Ectodermal cell (in vitro differentiated cells): ENCODE results near the gene PEAR1.

Experiments
- H3K27ac ChIP-seq: 2 replicates; pipeline ENCODE4 v1.7.0; 2013; ENCODE audit warnings: mild to moderate bottlenecking, low read depth, low read length; ENCODE audit not compliant: insufficient read depth, poor library complexity, severe bottlenecking
- H3K27me3 ChIP-seq: 2 replicates; pipeline ENCODE4 v1.7.0; 2013; ENCODE audit warnings: mild to moderate bottlenecking, low read length; ENCODE audit not compliant: insufficient read depth, control insufficient read depth, poor library complexity, severe bottlenecking
- H3K36me3 ChIP-seq: one replicate; pipeline ENCODE4 v1.7.0; 2013; ENCODE audit warnings: low read length; ENCODE audit not compliant: control insufficient read depth, insufficient read depth
- H3K4me1 ChIP-seq: one replicate; pipeline ENCODE4 v1.7.0; 2013; ENCODE audit warnings: low read length; ENCODE audit not compliant: control insufficient read depth, insufficient read depth
- H3K4me3 ChIP-seq: 2 replicates; pipeline ENCODE4 v1.7.0; 2013; ENCODE audit warnings: low read depth, low read length, control low read depth; ENCODE audit not compliant: insufficient read depth
- H3K9me3 ChIP-seq: 2 replicates; pipeline ENCODE4 v1.7.0; 2013; ENCODE audit warnings: mild to moderate bottlenecking, low read length, moderate library complexity; ENCODE audit not compliant: control insufficient read depth
- WGBS, 2 experiments: methylation state at CpG; one replicate each; pipeline ENCODE4 v1.1.7; 2013; ENCODE audit warnings: missing lambda C conversion rate in 2 of 2; 5-methylcytosine and 5-hydroxymethylcytosine counted together

The PEAR1 gene

DNA sequence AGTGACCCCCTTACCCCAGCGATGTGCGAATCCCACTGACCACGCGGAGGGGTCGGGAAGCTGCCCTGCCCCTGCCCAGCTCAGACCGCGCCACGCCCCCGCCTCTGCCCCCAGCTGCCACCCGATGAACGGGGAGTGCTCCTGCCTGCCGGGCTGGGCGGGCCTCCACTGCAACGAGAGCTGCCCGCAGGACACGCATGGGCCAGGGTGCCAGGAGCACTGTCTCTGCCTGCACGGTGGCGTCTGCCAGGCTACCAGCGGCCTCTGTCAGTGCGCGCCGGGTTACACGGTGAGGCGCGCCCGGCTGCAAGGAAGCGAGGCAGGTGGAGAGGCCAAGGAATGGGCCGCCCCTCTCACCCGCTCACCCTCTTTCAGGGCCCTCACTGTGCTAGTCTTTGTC is 15.0 kb downstream of the PEAR1 start:
- no peaks in the 10 kb centered on the region for H3K36me3 ChIP-seq
- H3K4me1 ChIP-seq = no peaks in the 10 kb centered on the region
- H3K27me3 ChIP-seq = peaks cover 3% of the 10 kb centered on the region
- 91 to 94% methylated on average over 29 of the region's 29 CpGs for WGBS, 2 experiments
- H3K4me3 ChIP-seq = no peak overlapping the region
- no peak overlapping the region for H3K27ac ChIP-seq
- no peaks in the 10 kb centered on the region for H3K9me3 ChIP-seq

DNA sequence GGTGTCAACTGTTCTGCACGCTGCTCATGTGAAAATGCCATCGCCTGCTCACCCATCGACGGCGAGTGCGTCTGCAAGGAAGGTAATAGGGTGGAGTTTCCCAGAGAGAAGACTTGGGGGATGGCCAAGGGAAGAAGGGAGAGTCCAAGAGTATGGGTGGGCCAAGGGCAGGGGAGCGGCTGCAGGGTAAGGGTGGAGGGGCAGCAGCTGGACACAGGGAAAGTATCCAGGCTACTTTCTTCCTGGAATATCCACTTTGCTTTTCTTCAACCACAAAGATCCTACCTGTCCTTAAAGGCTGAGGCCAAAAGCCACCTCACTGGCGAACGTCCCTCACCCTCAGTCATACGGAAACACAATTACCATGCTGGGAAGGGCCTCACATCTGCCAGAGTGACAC is 15.4 kb downstream of the PEAR1 start:
- Histone ChIP-seq H3K4me3 (no peak overlapping the region), H3K27ac (no peak overlapping the region), H3K36me3 (no peaks in the 10 kb centered on the region), H3K4me1 (no peaks in the 10 kb centered on the region), H3K27me3 (peaks cover 3% of the 10 kb centered on the region), H3K9me3 (no peaks in the 10 kb centered on the region)
- 88 to 91% methylated on average over 10 of the region's 10 CpGs for WGBS, 2 experiments

DNA sequence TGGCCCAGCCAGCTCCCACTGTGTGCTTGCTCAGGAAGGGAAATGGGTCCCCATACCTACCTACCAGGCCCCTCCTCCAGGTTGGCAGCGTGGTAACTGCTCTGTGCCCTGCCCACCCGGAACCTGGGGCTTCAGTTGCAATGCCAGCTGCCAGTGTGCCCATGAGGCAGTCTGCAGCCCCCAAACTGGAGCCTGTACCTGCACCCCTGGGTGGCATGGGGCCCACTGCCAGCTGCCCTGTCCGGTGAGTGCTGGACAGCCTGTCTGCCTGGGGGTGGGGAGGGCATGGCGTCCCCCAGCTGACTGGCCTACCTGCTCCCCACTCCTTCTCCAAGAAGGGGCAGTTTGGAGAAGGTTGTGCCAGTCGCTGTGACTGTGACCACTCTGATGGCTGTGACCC is 16.2 kb downstream of the PEAR1 start:
- WGBS, 2 experiments = 70 to 72% methylated on average over 5 of the region's 5 CpGs
- H3K36me3 ChIP-seq = no peaks in the 10 kb centered on the region

DNA sequence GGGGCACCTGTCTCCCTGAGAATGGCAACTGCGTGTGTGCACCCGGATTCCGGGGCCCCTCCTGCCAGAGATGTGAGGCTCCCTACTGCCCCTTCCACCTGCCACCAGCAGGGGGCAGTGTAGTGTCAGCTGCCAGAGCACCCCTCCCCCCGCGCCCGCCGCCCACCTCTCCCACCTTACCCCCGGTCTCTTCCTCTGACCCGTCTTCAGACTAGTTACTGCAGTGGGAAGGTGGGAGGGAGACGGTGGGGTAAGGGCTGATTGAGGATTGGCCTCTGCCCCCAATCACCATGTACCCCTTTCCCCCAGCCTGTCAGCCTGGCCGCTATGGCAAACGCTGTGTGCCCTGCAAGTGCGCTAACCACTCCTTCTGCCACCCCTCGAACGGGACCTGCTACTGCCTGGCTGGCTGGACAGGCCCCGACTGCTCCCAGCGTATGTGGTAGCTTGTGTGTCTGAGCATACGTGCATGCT is 16.8 kb downstream of the PEAR1 start:
- H3K27ac ChIP-seq = no peak overlapping the region

More for the DNA sequence above, 16.2 kb downstream of the PEAR1 start:
- Histone ChIP-seq H3K9me3 (no peaks in the 10 kb centered on the region), H3K4me3 (no peak overlapping the region), H3K27me3 (peaks cover 3% of the 10 kb centered on the region), H3K27ac (no peak overlapping the region), H3K4me1 (no peaks in the 10 kb centered on the region)

DNA sequence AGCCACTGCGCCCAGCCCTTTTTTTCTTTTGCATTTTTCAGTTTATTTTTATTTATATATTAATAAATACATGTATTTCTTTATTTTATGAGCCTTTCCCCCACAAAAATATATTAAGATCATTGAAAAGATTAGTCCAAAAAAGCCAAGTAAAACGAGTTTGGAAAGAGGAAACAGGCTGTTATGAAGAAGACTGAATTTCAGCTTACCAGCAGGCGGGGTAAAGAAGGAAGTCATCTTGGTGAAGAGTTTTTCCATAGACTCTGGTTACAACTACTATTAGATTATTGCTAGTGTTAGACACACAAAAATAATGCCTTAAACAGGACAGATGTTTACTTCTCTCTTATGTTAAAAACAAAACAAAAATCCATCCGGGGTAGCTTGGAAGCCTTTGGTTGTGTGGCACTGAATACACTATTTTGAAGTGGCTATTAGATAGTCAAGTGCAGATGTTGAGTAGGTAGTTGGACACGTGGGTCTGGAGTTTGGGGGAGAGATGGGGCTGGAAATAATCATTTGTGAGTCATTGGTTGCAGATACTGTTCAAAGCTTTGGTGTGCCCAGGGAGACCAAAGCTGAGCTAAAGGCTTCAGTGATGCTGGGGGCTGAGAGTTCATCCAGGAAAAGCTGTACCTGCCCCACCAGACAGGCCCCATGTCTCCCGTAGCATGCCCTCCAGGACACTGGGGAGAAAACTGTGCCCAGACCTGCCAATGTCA is 18.2 kb downstream of the PEAR1 start:
- Histone ChIP-seq H3K27ac (no peak overlapping the region), H3K27me3 (peaks cover 3% of the 10 kb centered on the region), H3K9me3 (no peaks in the 10 kb centered on the region), H3K36me3 (no peaks in the 10 kb centered on the region), H3K4me1 (no peaks in the 10 kb centered on the region), H3K4me3 (no peak overlapping the region)
- WGBS, 2 experiments = 87 to 93% methylated on average over 5 of the region's 6 CpGs

More for the DNA sequence above, 16.8 kb downstream of the PEAR1 start:
- Histone ChIP-seq H3K36me3 (no peaks in the 10 kb centered on the region), H3K4me3 (no peak overlapping the region), H3K4me1 (no peaks in the 10 kb centered on the region), H3K9me3 (no peaks in the 10 kb centered on the region), H3K27me3 (peaks cover 3% of the 10 kb centered on the region)
- WGBS, 2 experiments = 24 to 39% methylated on average over 12 to 16 of the region's 18 CpGs

DNA sequence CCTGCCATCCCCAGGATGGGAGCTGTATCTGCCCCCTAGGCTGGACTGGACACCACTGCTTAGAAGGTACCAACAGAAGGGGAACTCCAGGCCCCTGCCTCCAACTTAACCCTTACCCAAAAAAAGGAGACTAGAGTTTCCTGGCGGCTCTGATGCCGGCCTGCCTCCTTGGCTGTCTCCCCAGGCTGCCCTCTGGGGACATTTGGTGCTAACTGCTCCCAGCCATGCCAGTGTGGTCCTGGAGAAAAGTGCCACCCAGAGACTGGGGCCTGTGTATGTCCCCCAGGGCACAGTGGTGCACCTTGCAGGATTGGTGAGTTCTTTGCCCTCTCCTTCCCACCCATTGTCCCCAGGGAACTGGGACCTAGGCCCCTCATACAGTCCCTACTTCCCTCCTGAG is 18.8 kb downstream of the PEAR1 start:
- Histone ChIP-seq H3K4me3 (no peak overlapping the region), H3K36me3 (no peaks in the 10 kb centered on the region)
- WGBS, 2 experiments = 78 to 81% methylated on average over 2 of the region's 2 CpGs

DNA sequence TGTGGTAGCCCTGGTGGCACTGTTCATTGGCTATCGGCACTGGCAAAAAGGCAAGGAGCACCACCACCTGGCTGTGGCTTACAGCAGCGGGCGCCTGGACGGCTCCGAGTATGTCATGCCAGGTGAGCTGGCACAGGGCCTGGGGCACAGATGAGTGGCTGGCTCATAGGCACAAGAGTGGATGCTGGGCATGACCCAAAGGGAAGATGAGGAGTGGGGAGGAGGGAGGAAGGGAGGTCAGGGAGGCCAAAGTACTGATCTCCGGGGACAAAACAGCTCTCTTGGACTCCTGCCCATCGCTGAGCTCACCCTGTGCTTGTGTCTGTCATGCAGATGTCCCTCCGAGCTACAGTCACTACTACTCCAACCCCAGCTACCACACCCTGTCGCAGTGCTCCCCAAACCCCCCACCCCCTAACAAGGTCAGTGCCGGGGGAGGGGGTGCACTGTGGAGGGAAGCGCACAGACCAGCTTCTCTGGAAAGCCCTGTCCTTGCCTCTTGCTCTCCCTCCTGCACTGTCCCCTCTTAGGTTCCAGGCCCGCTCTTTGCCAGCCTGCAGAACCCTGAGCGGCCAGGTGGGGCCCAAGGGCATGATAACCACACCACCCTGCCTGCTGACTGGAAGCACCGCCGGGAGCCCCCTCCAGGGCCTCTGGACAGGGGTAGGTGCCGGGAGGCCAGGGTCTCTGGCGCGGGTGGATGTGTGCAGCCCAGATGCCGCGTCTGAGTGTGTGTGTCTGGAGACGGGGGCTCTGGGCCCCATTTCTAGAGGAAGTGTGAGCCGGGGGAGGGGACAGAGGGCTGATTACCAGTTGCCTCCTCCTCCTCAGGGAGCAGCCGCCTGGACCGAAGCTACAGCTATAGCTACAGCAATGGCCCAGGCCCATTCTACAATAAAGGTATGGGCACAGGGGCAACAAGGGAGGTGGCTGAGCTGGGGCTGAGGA is 19.6 kb downstream of the PEAR1 start:
- no peak overlapping the region for H3K4me3 ChIP-seq
- no peak overlapping the region for H3K27ac ChIP-seq
- H3K9me3 ChIP-seq = no peaks in the 10 kb centered on the region
- 74 to 77% methylated on average over 24 of the region's 24 CpGs for WGBS, 2 experiments
- H3K36me3 ChIP-seq = no peaks in the 10 kb centered on the region
- H3K4me1 ChIP-seq = no peaks in the 10 kb centered on the region
- peaks cover 5% of the 10 kb centered on the region for H3K27me3 ChIP-seq

More for the DNA sequence above, 18.8 kb downstream of the PEAR1 start:
- Histone ChIP-seq H3K4me1 (no peaks in the 10 kb centered on the region), H3K27me3 (peaks cover 3% of the 10 kb centered on the region), H3K9me3 (no peaks in the 10 kb centered on the region), H3K27ac (no peak overlapping the region)

DNA sequence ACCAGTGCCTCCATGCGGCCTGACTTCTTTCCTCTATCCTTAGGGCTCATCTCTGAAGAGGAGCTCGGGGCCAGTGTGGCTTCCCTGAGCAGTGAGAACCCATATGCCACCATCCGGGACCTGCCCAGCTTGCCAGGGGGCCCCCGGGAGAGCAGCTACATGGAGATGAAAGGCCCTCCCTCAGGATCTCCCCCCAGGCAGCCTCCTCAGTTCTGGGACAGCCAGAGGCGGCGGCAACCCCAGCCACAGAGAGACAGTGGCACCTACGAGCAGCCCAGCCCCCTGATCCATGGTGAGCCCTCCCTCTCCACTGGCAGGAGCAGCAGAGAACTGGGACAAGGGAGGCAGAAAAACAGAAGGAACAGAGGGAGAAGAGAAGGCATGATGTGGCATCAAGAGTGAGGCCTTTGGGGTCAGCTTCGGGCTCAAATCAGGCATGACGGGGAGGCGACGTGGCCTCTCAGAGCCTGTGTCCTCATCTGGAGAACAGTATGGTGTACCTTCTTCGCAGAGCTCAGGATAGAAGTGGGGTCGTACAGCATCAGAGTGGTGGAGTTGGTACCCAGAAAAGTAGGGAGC is 20.4 kb downstream of the PEAR1 start:
- no peaks in the 10 kb centered on the region for H3K9me3 ChIP-seq
- no peak overlapping the region for H3K4me3 ChIP-seq
- 80 to 85% methylated on average over 13 of the region's 13 CpGs for WGBS, 2 experiments

DNA sequence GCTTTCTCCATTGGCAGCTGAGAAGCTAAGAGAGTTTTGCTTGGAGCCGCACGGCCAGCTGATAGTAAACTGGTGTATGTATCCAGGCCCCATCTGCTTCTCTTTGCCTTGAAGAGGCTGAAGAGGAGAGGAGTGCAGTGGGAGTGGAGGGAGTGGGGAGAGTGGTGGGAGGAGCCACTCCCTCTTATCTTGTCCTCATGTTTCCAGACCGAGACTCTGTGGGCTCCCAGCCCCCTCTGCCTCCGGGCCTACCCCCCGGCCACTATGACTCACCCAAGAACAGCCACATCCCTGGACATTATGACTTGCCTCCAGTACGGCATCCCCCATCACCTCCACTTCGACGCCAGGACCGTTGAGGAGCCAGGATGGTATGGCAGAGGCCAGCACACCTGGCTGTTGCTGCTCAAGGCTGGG is 20.9 kb downstream of the PEAR1 start:
- H3K4me1 ChIP-seq = no peaks in the 10 kb centered on the region
- no peak overlapping the region for H3K27ac ChIP-seq
- no peaks in the 10 kb centered on the region for H3K9me3 ChIP-seq
- H3K4me3 ChIP-seq = no peak overlapping the region
- peaks cover 18% of the 10 kb centered on the region for H3K27me3 ChIP-seq
- no peaks in the 10 kb centered on the region for H3K36me3 ChIP-seq
- WGBS, 2 experiments = 90 to 93% methylated on average over 9 of the region's 9 CpGs

More for the DNA sequence above, 20.4 kb downstream of the PEAR1 start:
- Histone ChIP-seq H3K36me3 (no peaks in the 10 kb centered on the region), H3K27ac (no peak overlapping the region), H3K27me3 (peaks cover 12% of the 10 kb centered on the region), H3K4me1 (no peaks in the 10 kb centered on the region)
